Measurements from ENCODE around the gene NFE2L1. TPM values are rescaled to one million over a fixed set of nuclear protein-coding genes. Genes with fewer than 3 reads are reported as not detected.
"Not testable (repeated sequence)": the region's sequence is repeated elsewhere in the genome, so short reads cannot be mapped to it uniquely, and the experiment has no call there.

Gene NFE2L1
- total RNA-seq, 1 donor from 2014 or later: 228 TPM

DNA sequence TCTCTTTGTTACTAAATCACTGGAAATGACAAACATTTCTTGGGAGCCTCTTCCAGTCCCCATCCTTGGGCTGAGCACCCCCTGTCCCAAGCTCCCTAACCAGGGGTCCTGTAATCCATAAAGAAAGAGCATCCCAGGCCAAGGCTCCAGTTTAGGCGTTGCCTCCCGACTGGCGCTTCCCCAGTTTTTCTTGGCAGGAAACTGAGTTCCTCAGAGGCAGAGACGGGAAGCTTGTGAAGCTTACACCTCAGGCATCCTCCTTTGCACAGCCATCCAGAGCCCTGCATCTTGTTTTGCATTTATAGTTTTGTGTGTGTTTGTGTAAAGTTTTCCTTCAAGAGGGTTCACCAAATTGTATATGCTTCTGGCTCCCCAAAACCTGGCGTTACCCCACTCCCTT, 17.6 kb upstream of the NFE2L1 start:
- DNase-seq (ENCODE audit: low read depth): no peak
- H3K36me3 ChIP-seq (ENCODE audit: control insufficient read depth, insufficient read depth, low read length): no peaks in the 10 kb centered on the region
- H3K4me3 ChIP-seq (ENCODE audit: low read depth, low read length): no peak overlapping the region
- TF ChIP-seq, protein P1, sequence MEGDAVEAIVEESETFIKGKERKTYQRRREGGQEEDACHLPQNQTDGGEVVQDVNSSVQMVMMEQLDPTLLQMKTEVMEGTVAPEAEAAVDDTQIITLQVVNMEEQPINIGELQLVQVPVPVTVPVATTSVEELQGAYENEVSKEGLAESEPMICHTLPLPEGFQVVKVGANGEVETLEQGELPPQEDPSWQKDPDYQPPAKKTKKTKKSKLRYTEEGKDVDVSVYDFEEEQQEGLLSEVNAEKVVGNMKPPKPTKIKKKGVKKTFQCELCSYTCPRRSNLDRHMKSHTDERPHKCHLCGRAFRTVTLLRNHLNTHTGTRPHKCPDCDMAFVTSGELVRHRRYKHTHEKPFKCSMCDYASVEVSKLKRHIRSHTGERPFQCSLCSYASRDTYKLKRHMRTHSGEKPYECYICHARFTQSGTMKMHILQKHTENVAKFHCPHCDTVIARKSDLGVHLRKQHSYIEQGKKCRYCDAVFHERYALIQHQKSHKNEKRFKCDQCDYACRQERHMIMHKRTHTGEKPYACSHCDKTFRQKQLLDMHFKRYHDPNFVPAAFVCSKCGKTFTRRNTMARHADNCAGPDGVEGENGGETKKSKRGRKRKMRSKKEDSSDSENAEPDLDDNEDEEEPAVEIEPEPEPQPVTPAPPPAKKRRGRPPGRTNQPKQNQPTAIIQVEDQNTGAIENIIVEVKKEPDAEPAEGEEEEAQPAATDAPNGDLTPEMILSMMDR (IDR thresholded peaks at IDR 0.05; ENCODE audit: insufficient read depth, low read length, poor library complexity, severe bottlenecking): no peak
- H3K27me3 ChIP-seq (ENCODE audit: control insufficient read depth, insufficient read depth, low read length): no peaks in the 10 kb centered on the region

DNA sequence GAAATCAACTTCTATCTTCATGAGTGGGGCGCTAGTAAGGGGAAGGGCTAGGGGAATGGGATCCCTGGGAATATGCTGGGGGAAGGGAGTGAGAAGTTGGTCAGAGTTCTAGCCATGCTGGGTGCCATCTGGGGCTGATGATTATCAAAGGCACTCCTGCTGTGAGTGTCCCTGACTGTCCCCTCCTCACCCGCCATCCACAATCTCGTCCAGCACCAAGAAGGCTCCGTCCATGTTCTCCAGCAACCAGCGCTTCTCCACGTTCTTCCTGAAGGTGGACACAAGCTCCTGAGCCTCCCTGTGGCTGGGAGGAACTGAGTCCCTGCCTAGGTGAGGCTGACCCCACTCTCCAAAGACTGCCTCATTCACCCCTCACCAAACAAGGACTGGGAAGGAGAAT, 16.2 kb upstream of the NFE2L1 start:
- H3K27me3 ChIP-seq (ENCODE audit: control insufficient read depth, insufficient read depth, low read length): no peaks in the 10 kb centered on the region
- H3K36me3 ChIP-seq (ENCODE audit: control insufficient read depth, insufficient read depth, low read length): no peaks in the 10 kb centered on the region
- no peak overlapping the region for H3K4me3 ChIP-seq (ENCODE audit: low read depth, low read length)
- TF ChIP-seq, protein P1 (IDR thresholded peaks at IDR 0.05; ENCODE audit: insufficient read depth, low read length, poor library complexity, severe bottlenecking): no peak
- DNase-seq (ENCODE audit: low read depth): no peak

DNA sequence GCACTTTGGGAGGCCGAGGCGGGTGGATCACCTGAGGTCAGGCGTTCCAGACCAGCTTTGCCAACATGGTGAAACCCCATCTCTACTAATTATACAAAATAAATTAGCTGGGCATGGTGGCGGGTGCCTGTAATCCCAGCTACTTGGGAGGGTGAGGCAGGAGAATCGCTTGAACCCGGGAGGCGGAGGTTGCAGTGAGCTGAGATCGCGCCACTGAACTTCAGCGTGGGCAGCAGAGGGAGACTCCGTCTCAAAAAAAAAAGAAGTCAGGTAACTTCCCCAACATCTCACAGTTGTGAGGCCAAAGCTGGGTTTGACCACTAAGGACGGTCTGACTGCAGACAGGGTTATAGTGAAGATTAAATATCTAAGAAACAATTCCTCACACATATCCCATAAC, 13.4 kb upstream of the NFE2L1 start:
- not testable (repeated sequence) for H3K4me3 ChIP-seq (ENCODE audit: low read depth, low read length); H3K27me3 ChIP-seq (ENCODE audit: control insufficient read depth, insufficient read depth, low read length); H3K36me3 ChIP-seq (ENCODE audit: control insufficient read depth, insufficient read depth, low read length); DNase-seq (ENCODE audit: low read depth)

DNA sequence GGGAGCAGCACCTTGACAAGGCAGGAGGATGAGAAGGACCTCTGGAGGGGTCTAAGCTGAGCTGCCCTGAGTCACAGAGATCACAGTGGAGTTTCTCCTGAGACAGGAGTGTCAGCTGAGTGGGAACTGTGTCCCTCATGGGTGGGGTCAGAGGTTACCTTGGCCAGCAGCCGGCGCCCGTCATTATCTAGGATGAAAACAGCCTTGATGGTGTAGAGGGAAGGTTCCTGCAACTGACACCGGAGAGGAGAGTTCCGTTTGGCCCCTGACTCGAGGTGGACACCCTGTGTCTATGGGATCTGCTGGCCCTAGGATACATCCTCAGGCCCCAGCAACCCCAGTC, 11.5 kb upstream of the NFE2L1 start:
- no peak overlapping the region for H3K4me3 ChIP-seq (ENCODE audit: low read depth, low read length)
- no peak for DNase-seq (ENCODE audit: low read depth)
- H3K36me3 ChIP-seq (ENCODE audit: control insufficient read depth, insufficient read depth, low read length): no peaks in the 10 kb centered on the region
- TF ChIP-seq, protein P1 (IDR thresholded peaks at IDR 0.05; ENCODE audit: insufficient read depth, low read length, poor library complexity, severe bottlenecking): no peak
- H3K27me3 ChIP-seq (ENCODE audit: control insufficient read depth, insufficient read depth, low read length): no peaks in the 10 kb centered on the region

DNA sequence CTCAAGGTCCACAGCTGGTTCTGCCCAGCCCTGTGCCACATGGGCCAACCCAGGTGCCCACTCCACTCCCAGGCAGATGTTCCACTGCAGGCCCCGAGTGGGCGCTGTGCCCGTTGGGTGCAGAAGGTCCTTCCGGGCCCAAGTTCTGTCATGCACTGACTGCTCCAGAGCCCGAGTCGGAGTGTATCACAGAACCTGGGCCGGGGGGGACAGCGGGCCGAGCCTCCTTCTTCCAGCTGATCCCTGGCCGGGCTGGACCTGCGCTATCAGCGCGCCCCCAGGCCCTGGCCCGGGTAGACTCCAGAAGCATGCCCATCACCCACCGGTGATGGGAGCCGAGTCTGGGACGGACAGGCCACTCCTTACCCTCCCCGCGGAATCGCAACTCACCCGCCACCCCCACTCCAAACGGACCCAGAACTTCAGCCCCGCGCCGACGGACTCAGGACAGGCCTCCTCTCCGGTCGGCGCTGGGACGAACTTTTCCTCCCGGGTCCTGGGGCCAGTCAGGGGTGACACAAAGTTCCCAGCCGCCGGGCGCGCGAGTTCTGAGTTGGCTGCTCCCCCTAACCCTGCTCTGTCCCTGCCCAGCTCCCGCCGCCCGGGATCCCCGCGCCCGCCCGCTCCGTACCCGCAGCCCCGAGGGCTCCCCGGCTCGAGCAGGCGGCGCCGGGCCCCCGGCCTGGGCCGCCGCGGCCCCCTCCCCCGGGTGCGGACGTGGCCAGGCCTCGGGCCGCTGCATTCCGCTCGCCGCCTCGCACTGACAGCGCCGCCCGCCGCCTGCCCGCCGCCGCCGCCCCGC, 10.9 kb upstream of the NFE2L1 start, which contains the start of gene COPZ2:
Gene COPZ2, minus strand, starts transcription at position 762 of the 802 bp plus-strand sequence. Its CDS starts 20 bp downstream, at position 742.
- Histone ChIP-seq H3K27me3 (ENCODE audit: control insufficient read depth, insufficient read depth, low read length) (no peaks in the 10 kb centered on the region), H3K4me3 (ENCODE audit: low read depth, low read length) (peak within 1 kb of the TSS; percentile 62), H3K36me3 (ENCODE audit: control insufficient read depth, insufficient read depth, low read length) (no peaks in the 10 kb centered on the region)
- TF ChIP-seq, protein P1 (IDR thresholded peaks at IDR 0.05; ENCODE audit: insufficient read depth, low read length, poor library complexity, severe bottlenecking): peak; percentile 88
- DNase-seq (ENCODE audit: low read depth): no peak

DNA sequence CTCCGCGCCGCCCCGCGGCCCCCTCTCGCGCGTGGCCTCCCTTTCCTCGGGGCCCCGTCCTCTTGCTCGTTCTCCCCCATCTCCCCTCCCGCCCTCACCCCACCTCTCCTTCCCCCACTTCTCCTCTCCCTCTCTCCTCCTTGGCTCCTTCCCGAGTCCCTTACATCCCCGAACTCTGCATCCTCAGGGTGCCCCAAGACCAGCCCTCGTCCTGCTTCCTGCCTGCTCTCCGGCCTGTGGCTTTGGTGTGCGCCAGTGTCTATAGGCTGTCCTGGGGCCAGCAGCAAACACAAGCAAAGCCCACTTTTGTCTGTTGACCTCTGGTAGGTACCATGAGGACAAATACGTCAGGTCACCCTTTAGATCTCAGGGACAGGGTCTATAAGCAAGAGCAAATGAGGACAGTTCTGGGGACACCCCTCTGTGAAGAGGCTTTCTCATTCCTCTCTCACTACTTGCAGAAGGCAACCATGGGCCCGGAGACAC, 10.3 kb upstream of the NFE2L1 start:
- peak overlapping the region; percentile 18 for H3K4me3 ChIP-seq (ENCODE audit: low read depth, low read length)
- DNase-seq (ENCODE audit: low read depth): no peak
- TF ChIP-seq, protein P1 (IDR thresholded peaks at IDR 0.05; ENCODE audit: insufficient read depth, low read length, poor library complexity, severe bottlenecking): no peak
- H3K27me3 ChIP-seq (ENCODE audit: control insufficient read depth, insufficient read depth, low read length): no peaks in the 10 kb centered on the region
- no peaks in the 10 kb centered on the region for H3K36me3 ChIP-seq (ENCODE audit: control insufficient read depth, insufficient read depth, low read length)

All from kidney epithelial cell (primary cell).